GM10266 (cell line): ENCODE data around the gene ICA1.

Experiments
- DNase-seq: peaks from one replicate; pipeline ENCODE4 v3.0.0; 2012; ENCODE audit errors: extremely low spot score
- CTCF ChIP-seq: IDR thresholded peaks from 2 replicates; pipeline ENCODE4 v1.5.1; 2012; ENCODE audit warnings: mild to moderate bottlenecking, low read depth; ENCODE audit not compliant: control insufficient read depth, insufficient read depth; ENCODE audit errors: missing control alignments

Gene ICA1

GRCh38 chr7:8136051-8136730, 125.8 kb downstream of the ICA1 start:
- DNase-seq, result no peak
- TF ChIP-seq CTCF, result no peak

- no peak for TF ChIP-seq CTCF
Measured at GRCh38 chr7:8135417-8135816, 126.5 kb downstream of the ICA1 start.

GRCh38 chr7:8134089-8134733, 127.8 kb downstream of the ICA1 start:
- no peak for TF ChIP-seq CTCF
- DNase-seq, result peak; percentile 68

More at GRCh38 chr7:8135417-8135816, 126.5 kb downstream of the ICA1 start:
- no peak for DNase-seq

- no peak for TF ChIP-seq CTCF
- DNase-seq, result no peak
Measured at GRCh38 chr7:8133188-8133848, 128.6 kb downstream of the ICA1 start.

- no peak for TF ChIP-seq CTCF
- peak; percentile 42 for DNase-seq
Measured at GRCh38 chr7:8131694-8132605, 130.0 kb downstream of the ICA1 start.

- no peak for DNase-seq
- no peak for TF ChIP-seq CTCF
Measured at GRCh38 chr7:8130663-8131062, 131.3 kb downstream of the ICA1 start.
